OCI-LY1 (cell line): Measurements from ENCODE around the gene SIX2.

ENCODE experiments used
- CTCF ChIP-seq: fragments of 200-600 bp; sonication (generic), shearing (Covaris generic); IDR thresholded peaks from 2 replicates; pipeline ENCODE4 v1.5.1; 2017; ENCODE audit warnings: mild to moderate bottlenecking, antibody characterized with exemption, low read length, moderate library complexity, mixed read lengths
- EZH2 ChIP-seq: fragments of 200-600 bp; sonication (generic), shearing (Covaris generic); IDR thresholded peaks from 2 replicates; pipeline ENCODE4 v1.8.0; 2017; ENCODE audit warnings: borderline replicate concordance, mixed run types, mild to moderate bottlenecking, antibody characterized with exemption, low read length, moderate library complexity, mixed read lengths

GRCh38 chr2:45005261-45006002 lies 3.8 kb downstream of the SIX2 start:
- TF ChIP-seq CTCF: no peak
- no peak for TF ChIP-seq EZH2
